ENCODE results near the gene JAZF1.

GRCh38 chr7:28191184-28191583 lies 10.6 kb upstream of the JAZF1 start:
- TF ChIP-seq SUZ12 (IDR thresholded peaks at IDR 0.05; ENCODE audit: extremely low read depth, insufficient read depth, insufficient read length): no peak
- no peak for TF ChIP-seq ZNF274 (IDR thresholded peaks at IDR 0.05; ENCODE audit: low read depth, low read length)
- TF ChIP-seq YY1 (IDR thresholded peaks at IDR 0.05; ENCODE audit: insufficient read depth, insufficient read length): no peak
